ENCODE data around the gene ABI3BP. TPM values are rescaled to one million over a fixed set of nuclear protein-coding genes. Genes with fewer than 3 reads are reported as not detected.

ABI3BP gene
- total RNA-seq, 2 experiments from 2014 or later, result not detected

DNA sequence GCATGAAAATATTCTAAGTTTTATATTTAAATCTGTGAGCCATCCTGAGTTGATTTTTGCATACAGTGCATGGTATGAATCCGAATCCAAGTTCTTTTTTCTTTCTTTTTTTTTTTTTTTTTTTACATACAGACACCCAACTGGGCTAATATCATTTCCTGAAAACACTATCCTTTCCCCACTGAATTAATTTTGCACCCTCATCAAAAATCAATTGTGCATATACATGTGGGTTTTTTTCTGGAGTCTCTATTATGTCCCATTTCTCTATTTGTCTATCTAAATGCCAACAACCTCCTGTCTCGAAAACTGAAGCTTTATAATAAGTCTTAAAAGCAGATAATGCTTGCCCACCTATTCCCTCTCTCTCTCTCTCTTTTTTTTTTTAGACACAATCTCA lies 5.9 kb upstream of the ABI3BP start:
- Mint-ChIP-seq H3K9me3 (peaks cover 5% of the 10 kb centered on the region), H3K27ac (no peak overlapping the region), H3K36me3 (ENCODE audit: low read depth) (no peaks in the 10 kb centered on the region), H3K4me1 (ENCODE audit: low read depth) (no peaks in the 10 kb centered on the region), H3K27me3 (peaks cover 5% of the 10 kb centered on the region), H3K4me3 (no peak overlapping the region)
- H3K36me3 ChIP-seq (ENCODE audit: insufficient read depth, low read length), result no peaks in the 10 kb centered on the region
- ChIA-PET POLR2A (no interaction called here), CTCF (interaction anchor here (0.7 kb wide), 2 partner anchors 71 to 87 kb away, joined by 3 to 4 read pairs; no protein-coding TSS in a partner anchor)
- no peaks in the 10 kb centered on the region for H3K9me3 ChIP-seq (ENCODE audit: control insufficient read depth in 1 of 2, insufficient read depth in 1 of 2, low read length in 2 of 2)
- H3K27me3 ChIP-seq (ENCODE audit: control insufficient read depth in 1 of 2, insufficient read depth in 2 of 2, low read length in 2 of 2), result no peaks in the 10 kb centered on the region
- no peak for DNase-seq
- ATAC-seq (ENCODE audit: poor library complexity), result no peak
- H3K4me3 ChIP-seq (ENCODE audit: low read length), result no peak overlapping the region
- TF ChIP-seq, protein P1, sequence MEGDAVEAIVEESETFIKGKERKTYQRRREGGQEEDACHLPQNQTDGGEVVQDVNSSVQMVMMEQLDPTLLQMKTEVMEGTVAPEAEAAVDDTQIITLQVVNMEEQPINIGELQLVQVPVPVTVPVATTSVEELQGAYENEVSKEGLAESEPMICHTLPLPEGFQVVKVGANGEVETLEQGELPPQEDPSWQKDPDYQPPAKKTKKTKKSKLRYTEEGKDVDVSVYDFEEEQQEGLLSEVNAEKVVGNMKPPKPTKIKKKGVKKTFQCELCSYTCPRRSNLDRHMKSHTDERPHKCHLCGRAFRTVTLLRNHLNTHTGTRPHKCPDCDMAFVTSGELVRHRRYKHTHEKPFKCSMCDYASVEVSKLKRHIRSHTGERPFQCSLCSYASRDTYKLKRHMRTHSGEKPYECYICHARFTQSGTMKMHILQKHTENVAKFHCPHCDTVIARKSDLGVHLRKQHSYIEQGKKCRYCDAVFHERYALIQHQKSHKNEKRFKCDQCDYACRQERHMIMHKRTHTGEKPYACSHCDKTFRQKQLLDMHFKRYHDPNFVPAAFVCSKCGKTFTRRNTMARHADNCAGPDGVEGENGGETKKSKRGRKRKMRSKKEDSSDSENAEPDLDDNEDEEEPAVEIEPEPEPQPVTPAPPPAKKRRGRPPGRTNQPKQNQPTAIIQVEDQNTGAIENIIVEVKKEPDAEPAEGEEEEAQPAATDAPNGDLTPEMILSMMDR (IDR thresholded peaks at IDR 0.05), result no peak
- intact Hi-C loops (cut with DNase I, micrococcal nuclease), result no loop called here
- H3K27ac ChIP-seq (ENCODE audit: low read depth in 1 of 2, low read length in 2 of 2), result no peak overlapping the region
- H3K4me1 ChIP-seq (ENCODE audit: insufficient read depth, low read length), result no peaks in the 10 kb centered on the region

DNA sequence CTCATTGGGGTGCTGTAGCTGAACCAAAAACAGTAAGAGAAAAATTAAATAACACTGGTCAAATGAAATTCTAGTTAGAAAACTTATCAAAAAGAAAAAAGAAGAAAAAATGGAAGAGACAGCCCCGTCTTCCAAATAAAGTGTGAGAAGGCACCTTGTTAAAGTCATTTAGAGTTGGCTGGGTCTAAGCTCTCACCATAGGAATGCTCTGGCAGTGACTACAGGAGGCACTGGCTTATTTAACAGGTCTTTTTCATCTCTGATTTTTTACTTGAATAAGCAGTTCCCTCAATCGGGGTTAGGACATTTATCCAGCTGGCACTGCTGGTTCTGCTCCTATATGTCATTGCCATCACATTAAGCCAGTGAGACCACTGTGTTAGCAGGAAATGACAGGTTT lies 1.6 kb upstream of the ABI3BP start:
- ATAC-seq (ENCODE audit: poor library complexity) (no peak), DNase-seq (no peak)
- Histone ChIP-seq H3K36me3 (ENCODE audit: insufficient read depth, low read length) (no peaks in the 10 kb centered on the region), H3K4me1 (ENCODE audit: insufficient read depth, low read length) (no peaks in the 10 kb centered on the region), H3K27ac (ENCODE audit: low read depth in 1 of 2, low read length in 2 of 2) (no peak overlapping the region), H3K27me3 (ENCODE audit: control insufficient read depth in 1 of 2, insufficient read depth in 2 of 2, low read length in 2 of 2) (no peaks in the 10 kb centered on the region), H3K9me3 (ENCODE audit: control insufficient read depth in 1 of 2, insufficient read depth in 1 of 2, low read length in 2 of 2) (no peaks in the 10 kb centered on the region), H3K4me3 (ENCODE audit: low read length) (no peak overlapping the region)
- Mint-ChIP-seq H3K36me3 (ENCODE audit: low read depth) (no peaks in the 10 kb centered on the region), H3K9me3 (no peaks in the 10 kb centered on the region), H3K4me3 (no peak overlapping the region), H3K4me1 (ENCODE audit: low read depth) (no peaks in the 10 kb centered on the region), H3K27me3 (peaks cover 7% of the 10 kb centered on the region), H3K27ac (no peak overlapping the region)
- intact Hi-C loops (cut with DNase I, micrococcal nuclease), result no loop called here
- ChIA-PET POLR2A (no interaction called here), CTCF (no interaction called here)
- TF ChIP-seq, protein P1 (IDR thresholded peaks at IDR 0.05), result no peak

DNA sequence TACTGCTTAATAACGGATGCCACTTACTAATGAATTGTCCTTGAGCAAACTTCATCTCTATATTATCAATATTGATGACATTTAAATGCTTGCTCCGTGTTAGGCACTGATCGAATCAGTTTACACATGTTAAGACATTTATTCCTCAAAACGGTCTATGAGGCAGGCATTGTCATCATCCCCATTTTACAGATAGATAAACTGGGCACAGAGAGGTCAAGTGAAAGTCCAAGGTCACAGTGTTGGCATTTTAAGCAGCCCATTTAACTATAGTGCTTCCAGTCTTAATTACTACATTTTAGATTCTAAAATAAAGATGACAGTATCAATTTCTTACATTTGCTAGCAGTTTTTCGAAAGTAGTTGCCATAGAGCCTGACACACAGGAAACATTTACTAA lies 966 bp upstream of the ABI3BP start:
- H3K27me3 ChIP-seq (ENCODE audit: control insufficient read depth in 1 of 2, insufficient read depth in 2 of 2, low read length in 2 of 2), result no peaks in the 10 kb centered on the region
- H3K27ac ChIP-seq (ENCODE audit: low read depth in 1 of 2, low read length in 2 of 2), result no peak overlapping the region
- Mint-ChIP-seq H3K4me1 (ENCODE audit: low read depth) (no peaks in the 10 kb centered on the region), H3K36me3 (ENCODE audit: low read depth) (no peaks in the 10 kb centered on the region), H3K9me3 (no peaks in the 10 kb centered on the region), H3K27ac (no peak overlapping the region), H3K4me3 (no peak overlapping the region), H3K27me3 (peaks cover 10% of the 10 kb centered on the region)
- ATAC-seq (ENCODE audit: poor library complexity) (no peak), DNase-seq (no peak)
- ChIA-PET CTCF (no interaction called here), POLR2A (no interaction called here)
- H3K4me1 ChIP-seq (ENCODE audit: insufficient read depth, low read length), result no peaks in the 10 kb centered on the region
- TF ChIP-seq, protein P1 (IDR thresholded peaks at IDR 0.05), result no peak
- intact Hi-C loops (cut with DNase I, micrococcal nuclease), result no loop called here
- no peak overlapping the region for H3K4me3 ChIP-seq (ENCODE audit: low read length)
- no peaks in the 10 kb centered on the region for H3K36me3 ChIP-seq (ENCODE audit: insufficient read depth, low read length)
- H3K9me3 ChIP-seq (ENCODE audit: control insufficient read depth in 1 of 2, insufficient read depth in 1 of 2, low read length in 2 of 2), result no peaks in the 10 kb centered on the region

All from CD4-positive, alpha-beta T cell (primary cell).